HEK293T (cell line): ENCODE measurements around the gene CDC42EP3.

ENCODE experiments used
- ARNT ChIP-seq: fragments of 450-650 bp; IDR thresholded peaks from 2 replicates; pipeline ENCODE4 v1.6.1; 2017; ENCODE audit warnings: mild to moderate bottlenecking
- BHLHE40 ChIP-seq: fragments of 450-650 bp; IDR thresholded peaks from 2 replicates; pipeline ENCODE4 v1.6.1; 2016; ENCODE audit warnings: mild to moderate bottlenecking, moderate library complexity, borderline replicate concordance
- CTBP1 ChIP-seq: fragments of 450-650 bp; IDR thresholded peaks from 2 replicates; pipeline ENCODE4 v1.6.1; 2016; ENCODE audit warnings: borderline replicate concordance
- ELF4 ChIP-seq: fragments of 450-650 bp; IDR thresholded peaks from 2 replicates; pipeline ENCODE4 v1.6.1; 2017; ENCODE audit warnings: antibody characterized with exemption
- FOXA1 ChIP-seq: fragments of 450-650 bp; IDR thresholded peaks from 2 replicates; pipeline ENCODE4 v1.6.1; 2016; ENCODE audit warnings: mild to moderate bottlenecking
- FOXK2 ChIP-seq: fragments of 450-650 bp; IDR thresholded peaks from 2 replicates; pipeline ENCODE4 v1.6.1; 2016; ENCODE audit warnings: mild to moderate bottlenecking
- FOXM1 ChIP-seq: fragments of 450-650 bp; IDR thresholded peaks from 2 replicates; pipeline ENCODE4 v1.6.1; 2017; ENCODE audit warnings: mild to moderate bottlenecking, borderline replicate concordance
- HDGF ChIP-seq: fragments of 450-650 bp; IDR thresholded peaks from 2 replicates; pipeline ENCODE4 v1.6.1; 2017; ENCODE audit warnings: antibody characterized with exemption, borderline replicate concordance
- NFRKB ChIP-seq: fragments of 450-650 bp; IDR thresholded peaks from 2 replicates; pipeline ENCODE4 v1.6.1; 2016; ENCODE audit warnings: mild to moderate bottlenecking, moderate library complexity
- PKNOX1 ChIP-seq: fragments of 450-650 bp; IDR thresholded peaks from 2 replicates; pipeline ENCODE4 v1.6.1; 2016
- SP1 ChIP-seq: fragments of 450-650 bp; IDR thresholded peaks from 2 replicates; pipeline ENCODE4 v1.6.1; 2017
- SUZ12 ChIP-seq: fragments of 450-650 bp; IDR thresholded peaks from 2 replicates; pipeline ENCODE4 v1.6.1; 2016; ENCODE audit warnings: mild to moderate bottlenecking
- TARDBP ChIP-seq: fragments of 450-650 bp; IDR thresholded peaks from 2 replicates; pipeline ENCODE4 v1.6.1; 2016
- ZNF384 ChIP-seq: fragments of 450-650 bp; IDR thresholded peaks from 2 replicates; pipeline ENCODE4 v1.6.1; 2016

DNA sequence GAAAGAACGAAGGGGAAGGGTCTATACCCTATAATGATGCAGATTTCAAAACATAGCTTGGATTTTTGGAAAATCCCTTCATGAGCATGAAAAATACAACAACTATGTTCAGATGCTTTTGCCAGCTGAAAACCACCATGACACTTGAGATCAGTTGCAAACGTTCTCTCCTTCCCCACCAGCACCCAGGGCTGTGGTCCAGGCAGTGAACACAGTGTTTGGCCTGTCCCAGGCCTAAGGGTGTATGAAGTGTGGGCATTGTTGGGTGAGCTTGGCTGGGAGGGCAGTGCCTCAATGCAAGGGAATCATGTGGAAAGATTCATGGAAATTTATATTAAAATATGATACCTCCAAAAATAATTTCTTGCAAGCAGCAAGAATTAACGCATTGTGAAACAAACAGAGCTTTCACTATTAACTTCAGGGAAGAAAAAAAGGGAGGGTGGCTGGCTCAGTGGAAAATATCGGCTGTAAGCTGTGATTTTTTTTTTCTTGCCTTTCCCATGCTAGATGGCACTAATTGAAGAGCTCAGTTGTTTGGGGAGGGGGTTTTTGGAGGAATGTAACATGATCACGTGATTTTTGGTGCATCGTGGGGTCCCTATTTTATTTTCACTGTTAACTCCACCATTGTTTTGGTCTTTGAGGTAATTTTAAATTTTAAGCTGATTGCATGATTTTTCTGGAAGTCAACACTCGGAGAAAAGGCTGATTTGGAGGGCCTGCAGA lies 52.0 kb downstream of the CDC42EP3 start:
- TF ChIP-seq BHLHE40 (no peak), HDGF (no peak), PKNOX1 (no peak), ZNF384 (no peak), SP1 (no peak), FOXA1 (no peak), ELF4 (no peak), SUZ12 (no peak), ARNT (no peak), NFRKB (no peak), FOXK2 (no peak), TARDBP (no peak), CTBP1 (no peak), FOXM1 (no peak)
